ENCODE results near the gene YWHAE.
A peak's percentile ranks its signal among the peaks of the same experiment; 100 is the strongest.
"Not testable (repeated sequence)": the region's sequence is repeated elsewhere in the genome, so short reads cannot be mapped to it uniquely, and the experiment has no call there.

The YWHAE gene

DNA sequence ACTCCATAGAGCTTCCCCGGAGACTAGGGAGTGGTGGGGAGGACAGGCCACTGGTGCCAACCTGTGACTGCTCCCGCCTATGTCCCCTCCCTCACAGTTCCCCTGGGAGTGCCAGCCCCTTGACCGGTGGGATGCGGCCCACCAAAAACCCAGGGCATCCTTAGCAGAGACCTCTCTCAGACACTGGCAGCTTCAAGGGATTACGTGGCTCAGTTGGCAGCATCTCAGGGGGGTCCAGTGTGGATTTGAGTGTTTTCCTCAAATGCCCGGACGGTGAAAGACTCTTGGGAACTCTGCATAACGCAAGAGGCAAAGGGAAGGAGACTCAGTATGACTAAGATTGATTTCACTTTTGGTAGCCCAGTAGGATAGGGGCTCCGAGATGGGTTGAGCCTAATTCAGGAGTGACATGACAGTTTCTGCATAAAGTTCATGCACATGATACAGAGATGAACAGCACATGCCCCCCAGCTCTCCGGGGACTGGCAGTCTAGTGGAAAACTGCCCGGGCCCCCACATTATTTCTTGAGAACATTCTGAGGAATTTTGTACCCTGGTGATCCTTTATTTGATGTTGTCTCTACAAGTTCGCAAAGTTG is 70.2 kb downstream of the YWHAE start:
- DNase-seq, result no peak

DNA sequence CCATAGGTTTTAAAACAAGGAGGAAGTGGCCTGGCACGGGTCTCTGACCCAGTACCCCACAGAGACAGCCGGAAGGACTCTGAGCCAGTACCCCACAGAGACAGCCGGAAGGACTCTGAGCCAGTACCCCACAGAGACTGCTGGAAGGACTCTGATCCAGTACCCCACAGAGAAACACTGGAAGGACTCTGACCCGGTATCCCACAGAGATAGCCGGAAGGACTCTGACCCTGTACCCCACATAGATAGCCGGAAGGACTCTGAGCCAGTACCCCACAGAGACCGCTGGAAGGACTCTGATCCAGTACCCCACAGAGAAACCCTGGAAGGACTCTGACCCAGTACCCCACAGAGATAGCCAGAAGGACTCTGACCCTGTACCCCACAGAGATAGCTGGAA is 71.6 kb downstream of the YWHAE start:
- DNase-seq, result no peak

DNA sequence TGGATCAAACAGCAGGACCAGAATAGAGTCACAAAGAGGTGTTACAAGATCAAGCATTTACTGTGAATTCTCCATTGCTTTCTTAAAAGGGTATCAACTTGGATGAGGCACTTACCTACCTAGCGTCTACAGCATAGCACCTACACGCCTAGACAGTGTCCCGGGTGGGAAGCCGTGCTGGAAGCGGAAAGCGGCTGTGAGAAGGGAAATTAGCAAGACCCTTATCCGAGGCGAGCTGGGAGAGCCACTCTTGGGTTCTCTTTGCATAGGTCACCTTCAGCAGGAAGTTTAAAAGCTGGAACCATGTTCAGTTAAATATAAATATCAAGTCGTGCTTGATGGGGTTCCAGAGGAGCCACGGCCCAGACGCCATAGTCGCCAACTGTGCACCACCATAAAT is 74.3 kb downstream of the YWHAE start:
- DNase-seq, result no peak

DNA sequence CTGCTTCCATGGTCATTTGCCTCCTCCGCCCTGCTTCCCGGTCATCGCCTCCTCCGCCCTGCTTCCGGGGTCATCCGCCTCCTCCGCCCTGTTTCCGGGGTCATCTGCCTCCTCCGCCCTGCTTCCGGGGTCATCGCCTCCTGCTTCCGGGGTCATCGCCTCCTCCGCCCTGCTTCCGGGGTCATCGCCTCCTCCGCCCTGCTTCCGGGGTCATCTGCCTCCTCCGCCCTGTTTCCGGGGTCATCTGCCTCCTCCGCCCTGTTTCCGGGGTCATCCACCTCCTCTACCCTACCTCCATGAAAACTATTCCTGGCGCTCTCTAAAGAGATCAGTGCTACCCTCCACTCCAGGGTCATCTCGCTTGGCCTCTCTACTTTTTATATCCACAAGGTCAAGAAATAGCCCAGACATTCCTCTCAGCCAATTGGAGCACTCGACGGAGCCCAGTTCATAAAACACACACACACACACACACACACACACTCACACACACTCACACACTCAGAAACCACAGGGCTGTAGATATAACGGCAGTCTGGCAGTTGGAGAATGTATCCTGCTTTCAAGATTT is 75.7 kb downstream of the YWHAE start:
- peak in 2 of 51 donors; percentile 7 to 33 for DNase-seq

DNA sequence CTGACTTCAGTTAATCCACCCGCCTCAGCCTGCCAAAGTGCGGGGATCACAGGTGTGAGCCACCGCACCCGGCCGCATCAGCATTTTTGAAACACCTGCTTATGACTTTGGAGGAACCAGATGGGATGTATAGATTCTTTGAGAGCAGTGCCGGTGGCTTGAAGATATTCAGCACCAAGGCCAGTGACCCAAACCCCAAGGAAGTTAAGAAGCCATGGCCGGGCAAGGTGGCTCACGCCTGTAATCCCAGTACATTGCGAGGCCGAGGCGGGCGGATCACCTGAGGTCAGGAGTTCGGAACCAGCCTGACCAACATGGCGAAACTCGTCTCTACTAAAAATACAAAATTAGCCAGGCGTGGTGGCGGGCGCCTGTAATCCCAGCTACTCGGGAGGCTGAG is 76.7 kb downstream of the YWHAE start:
- no peak for DNase-seq

DNA sequence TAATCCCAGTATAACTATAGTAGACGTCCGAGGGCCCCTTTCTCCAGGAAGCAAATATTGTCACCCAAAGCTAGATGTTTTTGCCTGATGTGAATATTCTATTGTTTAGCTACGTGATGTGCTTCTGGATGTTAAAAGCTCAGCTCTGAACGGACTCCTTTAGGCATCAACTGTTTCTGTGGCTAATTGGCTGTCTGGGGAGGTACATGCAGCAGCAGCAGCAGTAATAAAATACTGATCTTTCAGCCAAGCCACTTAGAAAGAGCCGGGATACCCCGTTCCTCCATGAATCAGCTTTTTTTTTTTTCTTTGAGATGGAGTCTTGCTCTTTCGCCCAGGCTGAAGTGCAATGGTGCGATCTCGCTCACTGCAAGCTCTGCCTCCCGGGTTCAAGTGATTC is 77.5 kb downstream of the YWHAE start:
- DNase-seq, result no peak

DNA sequence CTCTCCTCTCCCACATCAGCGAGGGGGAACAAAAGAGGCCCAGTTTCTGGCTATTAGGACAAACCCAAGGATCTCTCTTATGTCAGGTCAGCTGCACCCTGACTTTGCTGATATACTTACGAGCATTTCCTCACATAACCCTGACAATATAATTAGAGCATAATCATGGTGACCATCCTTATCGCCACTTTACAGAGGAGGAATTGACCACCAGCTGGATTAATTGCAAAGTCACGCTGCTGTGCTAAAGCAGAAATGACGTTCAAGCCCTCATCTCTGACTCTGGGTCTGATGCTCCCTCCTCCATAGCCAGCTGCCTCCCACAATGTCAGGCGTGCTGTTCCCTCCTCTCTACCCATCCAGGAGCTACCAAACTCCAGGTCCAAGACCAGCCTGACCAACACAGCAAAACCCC is 78.0 kb downstream of the YWHAE start:
- no peak for DNase-seq

DNA sequence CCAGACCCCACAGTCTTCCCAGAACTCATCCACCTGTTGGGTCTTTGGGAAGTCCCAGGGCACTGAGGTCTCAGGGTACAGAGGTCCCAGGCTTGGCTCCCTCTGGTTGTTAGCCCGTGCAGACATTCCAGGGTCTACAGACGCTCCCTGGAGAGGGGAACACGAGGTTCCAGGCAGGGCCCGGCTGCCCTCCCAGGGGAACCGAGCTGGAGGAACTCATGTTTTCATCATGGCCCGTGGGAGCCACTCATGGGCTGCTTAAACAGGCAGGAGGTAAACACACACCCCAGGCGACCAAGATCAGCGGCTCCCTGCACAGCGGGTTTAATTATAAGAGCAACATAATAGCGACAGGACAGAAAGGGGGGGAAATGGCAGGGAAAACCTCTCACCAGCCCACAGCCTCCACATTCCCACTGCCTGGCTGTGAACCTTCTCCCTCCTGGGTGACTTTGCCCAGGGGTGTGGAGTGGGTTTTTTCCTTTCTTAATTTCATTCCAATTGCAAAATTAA is 84.1 kb downstream of the YWHAE start:
- no peak for DNase-seq

DNA sequence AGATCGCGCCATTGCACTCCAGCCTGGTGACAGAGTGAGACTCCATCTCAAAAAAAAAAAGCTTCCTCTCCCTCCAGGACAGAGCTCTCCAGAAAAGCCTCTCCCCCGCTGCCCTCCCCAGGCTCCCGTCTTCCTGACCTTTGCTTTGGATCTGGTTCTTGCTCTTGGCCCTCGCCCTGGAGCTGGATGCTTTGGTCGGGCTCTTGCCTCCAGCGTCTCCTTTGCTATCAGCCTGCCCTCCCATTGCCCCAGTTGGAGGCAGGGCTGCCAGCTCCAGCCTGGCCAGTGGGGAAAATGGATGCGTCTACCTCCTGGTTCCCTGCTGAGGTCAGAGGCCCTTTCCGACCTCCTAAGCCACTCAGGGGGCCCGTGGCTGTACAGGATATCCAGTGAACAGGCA is 84.6 kb downstream of the YWHAE start:
- no peak for DNase-seq

DNA sequence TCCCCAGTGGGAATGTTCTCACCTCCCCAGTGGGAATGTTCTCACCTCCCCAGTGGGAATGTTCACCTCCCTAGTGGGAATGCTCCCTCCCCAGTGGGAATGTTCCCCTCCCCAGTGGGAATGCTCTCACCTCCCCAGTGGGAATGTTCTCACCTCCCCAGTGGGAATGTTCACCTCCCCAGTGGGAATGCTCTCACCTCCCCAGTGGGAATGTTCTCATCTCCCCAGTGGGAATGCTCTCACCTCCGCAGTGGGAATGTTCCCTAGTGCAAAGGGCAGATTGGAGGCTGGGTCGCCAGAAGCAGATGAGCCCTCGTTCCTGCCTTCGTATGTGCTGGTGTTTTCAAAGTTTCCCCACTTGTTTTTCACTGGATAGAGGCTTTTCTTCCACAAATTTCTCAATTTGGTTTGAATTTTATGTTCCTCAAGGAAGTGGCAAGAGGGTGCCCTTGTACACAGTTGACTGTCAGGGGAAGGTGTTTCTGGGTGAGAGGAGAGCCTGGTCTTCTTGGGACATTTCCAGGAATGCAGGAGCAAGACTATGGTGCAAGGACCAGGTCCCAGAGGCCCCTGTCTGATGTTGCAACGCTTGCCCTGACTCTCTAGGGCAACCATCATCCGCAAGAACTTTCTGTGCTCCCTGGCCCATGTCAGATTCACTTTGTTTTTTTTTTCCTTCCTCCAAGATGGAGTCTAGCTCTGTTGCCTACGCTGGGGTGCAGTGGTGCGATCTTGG is 86.6 kb downstream of the YWHAE start:
- no peak for DNase-seq

DNA sequence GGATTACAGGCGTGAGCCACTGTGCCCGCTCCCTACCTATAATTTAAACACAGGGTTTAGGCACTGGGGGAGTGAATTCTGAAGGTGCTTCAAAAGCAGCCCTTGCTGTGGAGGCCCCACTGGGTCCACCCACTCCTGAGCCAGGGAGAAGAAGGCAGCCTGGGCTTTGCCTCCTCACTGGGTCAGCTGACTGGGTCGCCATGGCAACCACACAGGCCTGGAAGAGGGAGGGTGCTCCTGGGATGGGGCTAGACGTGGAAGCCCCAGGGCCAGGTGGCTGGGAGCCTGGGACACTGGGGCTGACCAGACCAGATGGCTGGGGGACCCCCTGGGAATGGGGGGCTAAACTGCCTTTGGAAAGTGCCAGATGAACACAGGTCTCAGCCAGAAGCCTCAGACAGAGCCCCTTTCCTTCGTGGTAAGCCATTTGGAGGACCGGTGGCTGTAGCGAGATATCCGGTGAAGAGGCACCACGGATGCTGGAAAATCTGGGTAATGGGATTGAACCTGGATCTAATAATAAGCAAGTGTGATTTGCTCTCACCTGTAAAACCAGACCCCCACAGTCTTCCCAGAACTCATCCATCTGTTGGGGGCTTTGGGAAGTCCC is 87.7 kb downstream of the YWHAE start:
- DNase-seq, result peak in 7 of 51 donors; percentile 7 to 20 (median 11)

DNA sequence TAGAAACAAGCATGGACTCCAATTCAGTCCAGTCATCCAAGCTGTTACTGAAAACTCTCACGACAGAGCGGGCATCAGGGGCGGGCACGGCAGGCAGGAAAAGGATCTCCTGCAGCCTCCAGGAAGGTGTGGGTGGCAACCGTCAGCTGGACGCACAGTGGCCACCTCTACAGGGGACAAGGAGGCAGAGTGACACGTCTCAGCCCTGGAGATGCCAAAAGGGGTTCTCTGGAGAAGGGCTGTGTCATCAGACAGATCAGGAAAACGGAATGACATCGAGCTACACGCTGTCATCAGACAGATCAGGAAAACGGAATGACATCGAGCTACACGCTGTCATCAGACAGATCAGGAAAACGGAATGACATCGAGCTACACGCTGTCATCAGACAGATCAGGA is 92.2 kb downstream of the YWHAE start:
- not testable (repeated sequence) for DNase-seq

DNA sequence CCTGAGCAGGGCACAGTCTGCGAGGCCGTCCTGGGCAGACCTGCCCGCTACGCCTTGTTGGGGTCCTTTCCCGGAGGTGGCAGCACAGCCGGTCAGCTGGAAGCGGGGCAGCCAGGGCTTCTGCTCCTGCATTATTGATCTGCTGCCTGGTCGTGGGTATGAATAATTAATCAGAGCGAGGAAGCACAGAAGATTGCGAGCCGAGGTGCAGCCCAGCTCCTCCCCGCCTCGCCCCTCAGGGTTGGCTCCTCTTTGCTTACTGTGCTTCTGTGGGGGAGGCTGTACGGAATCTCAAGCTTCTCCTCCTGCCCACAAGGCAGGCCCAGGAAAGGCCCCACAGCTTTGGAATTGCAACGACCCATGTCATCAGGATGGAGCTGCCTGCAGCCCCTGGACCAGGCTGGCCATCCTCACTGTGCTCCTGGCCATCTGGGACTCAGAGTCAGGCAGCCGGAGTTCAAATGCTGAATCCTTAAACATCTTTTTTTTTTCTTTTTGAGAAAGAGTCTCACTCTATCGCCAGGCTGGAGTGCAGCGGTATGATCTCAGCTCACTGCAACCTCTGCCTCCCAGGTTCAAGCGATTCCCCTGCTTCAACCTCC is 95.0 kb downstream of the YWHAE start:
- DNase-seq, result no peak

DNA sequence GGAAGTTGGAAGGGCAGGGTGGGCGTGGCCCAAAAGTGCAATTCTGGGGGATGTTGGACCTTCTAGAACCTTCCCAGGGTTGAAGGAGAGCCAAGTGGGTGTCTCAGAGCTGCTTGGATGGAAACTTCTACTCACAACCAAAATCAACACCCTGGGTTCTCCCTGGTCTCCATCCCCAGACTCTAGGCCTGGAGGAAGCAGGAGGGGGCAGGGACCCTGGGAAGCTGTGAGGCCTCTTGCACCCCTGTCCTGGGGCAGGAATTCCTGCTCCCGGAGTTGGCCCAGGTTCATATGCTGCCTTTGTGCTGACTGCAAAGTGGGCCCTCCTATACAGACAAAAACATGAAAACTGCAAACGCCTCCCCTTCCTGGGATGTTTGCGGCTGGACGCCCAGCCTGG is 95.5 kb downstream of the YWHAE start:
- no peak for DNase-seq

DNA sequence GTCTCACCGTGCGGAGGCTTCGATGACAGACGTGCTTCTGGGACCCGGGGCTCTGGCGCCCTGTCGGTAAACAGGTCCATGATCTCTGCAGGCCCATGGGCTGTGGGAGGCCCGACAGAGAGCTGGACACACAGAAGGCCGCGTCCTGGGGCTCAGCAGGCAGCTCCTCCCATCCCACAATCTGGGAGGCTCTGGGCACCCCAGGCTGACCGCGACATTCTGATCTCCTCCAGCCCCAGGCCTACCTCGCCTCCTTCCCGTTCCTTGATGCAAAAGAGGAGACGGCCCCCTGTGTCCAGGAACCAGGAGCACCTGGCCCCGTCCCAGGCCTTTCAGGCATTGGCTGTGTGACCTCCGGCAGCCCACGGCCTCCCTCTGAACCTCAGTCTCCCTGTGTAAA is 97.3 kb downstream of the YWHAE start:
- DNase-seq, result no peak

DNA sequence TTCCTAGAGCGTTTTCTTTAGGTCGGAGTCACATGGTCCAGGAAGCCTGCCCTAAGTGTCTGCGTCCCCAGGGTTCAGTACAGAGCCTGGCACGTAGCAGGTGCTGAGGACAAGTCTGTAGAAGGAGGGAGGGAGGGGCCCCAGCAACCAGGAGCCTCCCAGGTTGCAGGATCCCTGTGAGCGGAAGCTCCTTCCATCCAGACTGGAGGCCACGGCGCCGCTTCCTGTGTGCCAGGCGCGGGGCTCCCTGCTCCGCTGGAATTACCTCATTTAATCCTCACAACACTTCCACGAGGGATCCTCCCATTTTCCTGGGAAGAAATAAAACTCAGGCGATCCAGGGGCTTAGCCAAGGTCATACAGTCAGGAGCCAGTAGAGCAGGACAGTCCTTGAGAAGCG is 98.5 kb downstream of the YWHAE start:
- no peak for DNase-seq

DNA sequence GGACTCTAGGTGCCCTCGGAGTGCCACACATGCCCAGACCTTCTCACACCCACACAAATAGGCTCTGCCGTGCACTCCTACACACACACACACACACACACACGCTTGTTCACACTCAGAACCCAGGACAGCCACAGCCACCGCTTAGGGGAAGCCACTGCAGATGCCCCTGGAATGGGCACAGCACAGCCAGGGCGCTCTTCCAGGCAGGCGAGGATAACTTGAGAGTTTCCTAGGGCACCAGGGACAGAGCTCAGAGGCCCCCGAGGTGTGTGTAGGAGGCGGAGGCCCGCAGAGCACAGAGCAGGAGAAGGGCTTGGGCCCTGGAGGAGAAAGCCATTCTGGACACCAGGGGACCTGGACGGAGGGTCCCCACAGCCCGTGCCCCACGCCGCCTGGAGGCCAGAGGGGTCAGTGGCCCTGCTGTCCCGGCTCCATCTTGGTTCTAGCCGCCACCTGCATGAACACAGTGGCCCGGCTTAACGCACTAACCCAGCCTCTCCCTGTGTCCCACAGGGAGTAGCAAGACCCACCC is 99.6 kb downstream of the YWHAE start:
- no peak for DNase-seq

DNA sequence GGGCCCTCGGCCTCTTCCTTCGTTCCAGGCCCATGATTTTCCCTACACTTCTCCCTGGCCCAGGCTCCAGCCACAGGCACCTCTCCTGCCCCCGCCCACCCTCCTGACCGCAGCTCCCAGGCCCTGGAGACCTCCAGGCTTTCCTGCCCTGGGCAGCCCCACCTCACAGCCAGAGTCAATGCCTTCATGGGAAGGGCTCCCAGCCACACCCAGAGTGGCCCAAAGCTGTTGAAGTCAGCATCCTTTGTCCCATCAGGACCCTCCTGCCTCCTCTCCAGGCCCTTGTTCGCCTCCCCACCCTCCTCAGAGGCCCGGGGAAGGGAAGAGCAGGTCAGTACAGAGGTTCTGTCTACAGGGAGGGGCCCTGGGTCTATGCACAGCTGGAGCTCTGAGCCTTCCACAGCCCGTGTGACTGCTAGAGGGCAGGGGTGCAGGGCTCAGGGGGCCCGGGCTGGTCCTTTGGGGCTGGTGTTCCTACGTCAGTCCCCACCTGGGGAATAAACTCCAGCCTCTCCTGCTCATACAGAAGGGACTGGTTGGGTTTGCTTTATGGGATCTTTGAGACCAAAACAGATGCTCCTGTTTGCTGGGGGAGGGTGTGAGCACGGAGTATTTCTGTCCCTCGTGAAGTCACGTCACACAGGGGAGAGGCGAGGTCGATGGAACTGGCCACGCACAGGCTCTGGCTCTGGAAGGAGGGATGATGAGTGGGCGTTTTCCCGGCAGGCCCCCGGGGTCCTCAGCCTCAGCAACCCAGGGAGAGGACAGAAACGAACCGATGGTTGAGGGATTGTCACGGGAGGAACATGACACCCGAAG is 100.3 kb downstream of the YWHAE start:
- no peak for DNase-seq

DNA sequence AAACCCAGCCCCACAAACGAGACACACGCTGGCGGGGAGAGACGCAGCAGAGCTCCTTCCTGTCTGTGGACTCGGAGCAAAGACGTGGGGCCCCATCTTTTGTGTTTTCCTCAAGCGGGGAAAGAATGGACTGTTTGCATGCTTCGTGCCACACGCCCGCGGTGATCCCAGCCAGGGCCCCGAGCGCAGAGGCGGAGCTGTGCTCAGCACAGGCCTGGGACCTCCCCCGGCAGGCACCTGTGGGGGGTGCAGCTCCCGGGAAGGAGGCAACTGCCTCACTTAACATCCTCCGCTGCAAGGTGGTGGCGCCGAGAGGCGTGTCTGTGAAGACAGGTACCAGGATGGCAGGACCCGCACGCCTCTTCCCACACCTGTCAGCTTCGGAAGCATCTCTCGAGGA is 101.4 kb downstream of the YWHAE start:
- no peak for DNase-seq
